ENCODE measurements around the gene SEL1L3.
A peak's percentile ranks its signal among the peaks of the same experiment; 100 is the strongest.

The SEL1L3 gene

GRCh38 chr4:25815586-25815985 is 47.2 kb downstream of the SEL1L3 start:
- DNase-seq, result no peak

- peak; percentile 86 for DNase-seq
These were observed 48.3 kb downstream of the SEL1L3 start for GRCh38 chr4:25814301-25815136.

GRCh38 chr4:25813448-25814106 is 49.2 kb downstream of the SEL1L3 start:
- no peak for DNase-seq

GRCh38 chr4:25811841-25812240 is 50.9 kb downstream of the SEL1L3 start:
- DNase-seq, result no peak

GRCh38 chr4:25811374-25811690 is 51.5 kb downstream of the SEL1L3 start:
- DNase-seq, result no peak

GRCh38 chr4:25810461-25811373 is 52.1 kb downstream of the SEL1L3 start:
- DNase-seq, result no peak

GRCh38 chr4:25809996-25810395 is 52.8 kb downstream of the SEL1L3 start:
- DNase-seq, result no peak

- no peak for DNase-seq
These were observed 55.6 kb downstream of the SEL1L3 start for GRCh38 chr4:25807102-25807728.

- no peak for DNase-seq
These were observed 57.4 kb downstream of the SEL1L3 start for GRCh38 chr4:25805255-25805860.

- DNase-seq, result no peak
These were observed 59.0 kb downstream of the SEL1L3 start for GRCh38 chr4:25803720-25804225.

GRCh38 chr4:25801594-25801993 is 61.2 kb downstream of the SEL1L3 start:
- DNase-seq, result no peak

- no peak for DNase-seq
These were observed 62.5 kb downstream of the SEL1L3 start for GRCh38 chr4:25800245-25800644.

GRCh38 chr4:25799522-25799921 is 63.3 kb downstream of the SEL1L3 start:
- DNase-seq, result no peak

- DNase-seq, result no peak
These were observed 65.7 kb downstream of the SEL1L3 start for GRCh38 chr4:25797136-25797535.

GRCh38 chr4:25795566-25796454 is 67.0 kb downstream of the SEL1L3 start:
- DNase-seq, result no peak

GRCh38 chr4:25795091-25795490 is 67.7 kb downstream of the SEL1L3 start:
- no peak for DNase-seq

GRCh38 chr4:25792876-25793275 is 69.9 kb downstream of the SEL1L3 start:
- DNase-seq, result peak; percentile 54

- DNase-seq, result no peak
These were observed 70.5 kb downstream of the SEL1L3 start for GRCh38 chr4:25792200-25792791.

- no peak for DNase-seq
These were observed 72.8 kb downstream of the SEL1L3 start for GRCh38 chr4:25790024-25790423.

- DNase-seq, result no peak
These were observed 74.0 kb downstream of the SEL1L3 start for GRCh38 chr4:25788703-25789238.

Measured in inflammatory macrophage treated with lipopolysaccharide for 4 hours (primary cell).